NCI-H2107 treated with DMSO at 0.1 percent for 48 hours (cell line): Measurements from ENCODE around the gene DCLK1.

Experiments used
- DNase-seq: peaks from one replicate; lab custom pipeline; 2025; ENCODE audit not compliant: unreplicated experiment; lab: John Stamatoyannopoulos, UW

DCLK1 gene

GRCh38 chr13:35909091-35909490 is 222.1 kb downstream of the DCLK1 start:
- DNase-seq, result no peak

GRCh38 chr13:35908226-35908625 is 223.0 kb downstream of the DCLK1 start:
- DNase-seq, result no peak

- DNase-seq, result no peak
Observed at GRCh38 chr13:35906636-35907035, 224.5 kb downstream of the DCLK1 start.

DNA sequence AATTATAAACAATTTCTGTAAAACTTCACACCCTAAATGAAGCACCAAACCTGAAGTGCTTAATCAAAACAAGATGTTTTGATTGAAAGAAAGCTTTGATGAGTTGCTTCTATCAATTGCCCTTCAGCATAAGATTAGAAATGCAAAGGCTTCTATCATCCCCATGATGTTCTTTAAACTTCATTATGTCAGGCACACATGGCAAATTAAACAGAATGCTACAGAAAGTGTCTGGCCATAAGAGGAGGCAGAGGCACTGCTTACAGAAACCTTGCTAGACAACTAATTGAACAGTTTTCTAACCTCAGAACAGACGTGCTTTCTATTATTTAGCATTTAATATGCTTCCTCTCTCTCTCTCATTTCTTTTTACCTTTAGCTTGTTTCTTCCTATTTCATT is 228.1 kb downstream of the DCLK1 start:
- DNase-seq, result no peak

- DNase-seq, result no peak
Observed at GRCh38 chr13:35898041-35898440, 233.1 kb downstream of the DCLK1 start.

DNA sequence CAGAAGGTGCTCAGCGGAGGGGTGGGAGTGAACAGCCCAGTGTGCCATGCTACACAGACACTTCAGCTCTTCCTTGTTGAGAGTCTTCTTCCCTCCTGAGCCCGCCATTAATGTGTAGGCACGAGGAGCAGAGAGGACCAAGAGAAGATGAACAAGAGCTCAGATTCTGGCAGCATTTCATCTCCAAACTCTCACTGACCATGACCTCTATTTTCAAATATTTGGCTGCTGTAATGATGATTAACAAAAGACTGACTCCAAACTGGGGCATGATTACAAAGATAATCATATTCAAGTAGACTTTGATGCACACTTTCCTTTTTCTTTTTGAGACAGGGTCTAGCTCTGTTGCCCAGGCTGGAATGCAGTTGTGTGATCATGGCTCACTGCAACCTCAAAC is 236.5 kb downstream of the DCLK1 start:
- no peak for DNase-seq

- DNase-seq, result no peak
Observed at GRCh38 chr13:35892837-35893814, 238.1 kb downstream of the DCLK1 start.

GRCh38 chr13:35891507-35892441 is 239.4 kb downstream of the DCLK1 start:
- no peak for DNase-seq

DNA sequence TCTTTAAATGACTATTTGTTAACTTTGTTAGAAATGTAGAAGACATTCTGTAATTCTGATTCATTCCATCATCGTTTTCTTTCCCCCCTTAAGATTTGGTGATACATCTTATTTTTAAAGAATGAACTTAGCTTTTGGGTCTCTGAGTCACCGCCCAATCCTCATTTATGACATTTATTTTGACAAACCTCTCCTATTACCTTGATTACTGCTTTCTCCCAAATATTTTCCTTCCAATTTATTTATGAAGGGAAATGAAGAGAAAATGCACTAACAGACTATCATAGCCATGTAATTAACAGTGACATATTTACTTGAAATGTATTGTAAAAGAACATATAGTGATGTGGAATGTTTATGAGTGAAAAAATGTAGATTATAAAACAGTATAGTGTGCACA is 241.6 kb downstream of the DCLK1 start:
- no peak for DNase-seq

DNA sequence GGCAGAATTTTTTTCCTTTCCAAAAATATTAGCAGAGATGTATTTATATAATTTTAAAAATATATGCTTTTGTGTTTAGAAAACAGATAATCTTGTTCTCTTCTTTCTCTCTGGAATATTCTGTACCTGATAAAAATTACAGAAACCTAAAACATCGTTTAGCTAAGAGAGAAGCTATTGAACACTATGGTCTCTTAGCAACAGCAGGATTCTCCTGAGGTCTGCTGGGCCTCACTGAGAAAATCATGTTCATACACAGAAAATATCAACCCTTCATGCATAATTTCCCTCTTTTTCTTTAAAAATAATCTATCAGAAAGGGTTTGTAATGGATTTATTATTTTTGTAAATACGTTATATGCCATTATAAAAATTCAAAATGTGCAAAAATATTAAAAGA is 242.2 kb downstream of the DCLK1 start:
- no peak for DNase-seq

GRCh38 chr13:35888457-35888883 is 242.7 kb downstream of the DCLK1 start:
- peak; percentile 33 for DNase-seq

GRCh38 chr13:35887115-35887666 is 244.0 kb downstream of the DCLK1 start:
- DNase-seq, result no peak

DNA sequence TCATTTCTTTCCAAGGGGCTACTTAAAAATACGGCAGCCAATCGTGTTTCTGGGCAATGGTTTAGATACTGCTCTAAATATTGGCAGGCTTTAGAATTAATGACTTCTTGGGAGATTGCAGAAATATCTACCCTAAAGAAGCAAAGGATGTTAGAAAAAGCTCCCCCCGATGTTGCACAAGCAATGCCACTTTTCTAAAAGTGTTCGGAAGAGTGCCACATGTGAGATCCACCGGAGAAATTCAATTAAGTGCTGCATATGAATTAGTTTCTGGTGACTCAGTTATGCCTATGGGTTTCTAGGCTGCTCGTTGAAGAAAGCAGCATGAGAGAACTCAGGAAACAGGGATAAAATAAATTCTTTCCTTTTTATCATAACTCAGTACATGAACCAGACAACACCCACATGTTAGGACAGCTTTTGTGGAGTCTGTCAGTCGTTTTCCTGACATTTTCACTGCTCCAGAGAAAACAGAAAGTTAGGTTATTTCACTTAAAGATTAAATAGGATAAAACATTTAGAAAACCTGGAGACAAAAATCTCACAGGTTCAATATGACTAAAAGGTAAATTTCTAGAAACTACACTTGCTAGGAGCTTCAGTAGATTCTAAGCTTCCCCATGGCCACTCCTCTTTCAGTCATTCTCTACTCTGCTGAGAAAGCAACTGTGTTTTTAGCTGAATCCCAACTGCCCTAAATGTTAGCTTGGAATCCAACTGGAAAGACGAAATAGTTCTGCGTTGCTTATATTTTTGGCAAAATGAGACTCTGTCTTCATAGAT is 244.7 kb downstream of the DCLK1 start:
- no peak for DNase-seq

DNA sequence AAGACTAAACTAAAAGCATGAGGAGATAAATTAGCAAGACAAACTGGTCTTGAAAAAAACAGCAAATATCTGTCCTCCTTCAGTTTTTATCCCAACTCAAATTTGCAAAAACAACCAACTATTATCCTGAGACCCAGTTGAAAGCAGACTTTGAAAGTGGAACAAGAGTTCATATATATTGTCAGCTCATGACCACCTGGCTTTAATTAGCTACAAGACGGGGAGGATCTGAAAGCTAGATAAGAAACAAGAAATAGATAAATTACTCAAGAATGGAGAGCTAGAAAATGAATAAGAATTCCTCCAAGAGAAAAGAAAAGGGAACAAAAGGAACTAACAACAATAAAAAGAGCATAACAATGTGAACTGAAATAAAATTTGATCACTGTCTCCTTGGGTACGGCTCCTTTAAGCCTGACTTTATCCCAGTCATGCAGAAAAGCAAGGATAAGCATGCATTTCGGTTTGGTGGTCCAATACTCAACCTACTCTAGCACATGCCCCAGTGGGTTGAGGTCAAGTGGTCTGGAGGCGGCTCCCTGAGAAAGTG is 246.9 kb downstream of the DCLK1 start:
- DNase-seq, result no peak

GRCh38 chr13:35882722-35883497 is 248.3 kb downstream of the DCLK1 start:
- no peak for DNase-seq

GRCh38 chr13:35881360-35881759 is 249.8 kb downstream of the DCLK1 start:
- peak; percentile 33 for DNase-seq

DNA sequence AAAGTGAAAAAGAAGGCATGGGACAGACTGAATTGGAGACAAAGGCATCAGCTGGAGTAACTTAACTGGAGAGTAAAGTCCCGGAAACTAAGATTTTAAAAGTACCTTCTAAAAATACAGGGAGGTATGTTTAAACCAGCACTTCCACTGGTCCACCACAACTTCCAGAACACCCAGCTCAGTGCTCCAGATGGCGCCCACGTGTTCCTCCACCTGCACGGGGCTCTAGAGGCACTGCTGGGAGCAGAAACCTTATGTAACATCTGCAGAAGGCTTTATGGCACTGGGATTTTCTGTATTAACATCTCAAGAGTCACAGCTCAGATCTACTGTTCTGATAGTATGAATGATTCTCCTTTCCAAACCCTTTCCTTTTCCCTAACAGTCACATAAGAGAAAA is 252.1 kb downstream of the DCLK1 start:
- no peak for DNase-seq

- DNase-seq, result no peak
Observed at GRCh38 chr13:35876601-35877000, 254.6 kb downstream of the DCLK1 start.

- DNase-seq, result no peak
Observed at GRCh38 chr13:35874704-35875103, 256.5 kb downstream of the DCLK1 start.

- no peak for DNase-seq
Observed at GRCh38 chr13:35872369-35872768, 258.8 kb downstream of the DCLK1 start.
